ENCODE results near the gene LPIN1.

DNA sequence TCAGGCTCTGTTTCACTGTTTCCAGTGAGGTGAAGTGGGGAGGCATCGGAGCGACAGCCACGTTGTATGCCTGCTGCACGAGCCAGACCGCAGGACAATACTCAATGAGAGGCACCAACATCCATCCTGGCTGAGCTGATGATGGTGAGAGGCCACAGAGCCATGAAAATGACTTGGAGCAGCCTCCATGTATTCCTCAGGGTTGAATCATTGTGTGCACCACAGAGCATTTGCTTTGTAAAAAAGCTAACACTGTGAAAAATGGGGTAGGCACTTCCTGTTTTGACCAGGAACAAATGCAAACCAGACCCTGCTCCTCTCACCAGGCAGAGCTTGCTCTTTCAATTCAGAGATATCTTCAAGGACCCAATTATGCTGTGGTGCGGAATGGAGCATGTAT is 87.2 kb downstream of the LPIN1 start:
- TF ChIP-seq POLR2A (IDR thresholded peaks at IDR 0.05), result no peak
- TF ChIP-seq, protein P1, sequence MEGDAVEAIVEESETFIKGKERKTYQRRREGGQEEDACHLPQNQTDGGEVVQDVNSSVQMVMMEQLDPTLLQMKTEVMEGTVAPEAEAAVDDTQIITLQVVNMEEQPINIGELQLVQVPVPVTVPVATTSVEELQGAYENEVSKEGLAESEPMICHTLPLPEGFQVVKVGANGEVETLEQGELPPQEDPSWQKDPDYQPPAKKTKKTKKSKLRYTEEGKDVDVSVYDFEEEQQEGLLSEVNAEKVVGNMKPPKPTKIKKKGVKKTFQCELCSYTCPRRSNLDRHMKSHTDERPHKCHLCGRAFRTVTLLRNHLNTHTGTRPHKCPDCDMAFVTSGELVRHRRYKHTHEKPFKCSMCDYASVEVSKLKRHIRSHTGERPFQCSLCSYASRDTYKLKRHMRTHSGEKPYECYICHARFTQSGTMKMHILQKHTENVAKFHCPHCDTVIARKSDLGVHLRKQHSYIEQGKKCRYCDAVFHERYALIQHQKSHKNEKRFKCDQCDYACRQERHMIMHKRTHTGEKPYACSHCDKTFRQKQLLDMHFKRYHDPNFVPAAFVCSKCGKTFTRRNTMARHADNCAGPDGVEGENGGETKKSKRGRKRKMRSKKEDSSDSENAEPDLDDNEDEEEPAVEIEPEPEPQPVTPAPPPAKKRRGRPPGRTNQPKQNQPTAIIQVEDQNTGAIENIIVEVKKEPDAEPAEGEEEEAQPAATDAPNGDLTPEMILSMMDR (IDR thresholded peaks at IDR 0.05), result no peak
